GOT3 (cell line): Measurements from ENCODE around the gene MSANTD2.
"Not testable (repeated sequence)": the region's sequence is repeated elsewhere in the genome, so short reads cannot be mapped to it uniquely, and the experiment has no call there.

Experiments used
- DNase-seq: peaks from one replicate; lab custom pipeline; 2025; ENCODE audit warnings: mixed read lengths; lab: John Stamatoyannopoulos, UW

Gene MSANTD2

GRCh38 chr11:124776865-124777645, 23.2 kb downstream of the MSANTD2 start:
- no peak for DNase-seq

DNA sequence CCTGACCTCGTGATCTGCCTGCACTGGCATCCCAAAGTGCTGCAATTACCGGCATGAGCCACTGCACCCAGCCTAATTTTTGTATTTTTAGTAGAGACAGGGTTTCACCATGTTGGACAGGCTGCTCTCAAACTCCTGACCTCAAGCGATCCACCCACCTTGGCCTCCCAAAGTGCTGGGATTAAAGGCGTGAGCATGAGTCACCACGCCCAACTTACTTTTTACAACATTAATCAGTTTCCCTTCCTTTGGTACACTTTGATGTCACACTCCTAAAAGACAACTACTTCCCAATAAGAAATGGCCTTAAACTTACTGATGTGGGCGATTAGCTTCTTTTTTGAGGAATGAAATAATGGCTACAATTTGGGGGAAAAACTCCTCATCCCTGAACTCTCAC, 29.2 kb downstream of the MSANTD2 start:
- DNase-seq, result not testable (repeated sequence)

GRCh38 chr11:124769806-124770774, 30.1 kb downstream of the MSANTD2 start:
- no peak for DNase-seq

GRCh38 chr11:124768914-124769313, 31.3 kb downstream of the MSANTD2 start:
- no peak for DNase-seq

DNA sequence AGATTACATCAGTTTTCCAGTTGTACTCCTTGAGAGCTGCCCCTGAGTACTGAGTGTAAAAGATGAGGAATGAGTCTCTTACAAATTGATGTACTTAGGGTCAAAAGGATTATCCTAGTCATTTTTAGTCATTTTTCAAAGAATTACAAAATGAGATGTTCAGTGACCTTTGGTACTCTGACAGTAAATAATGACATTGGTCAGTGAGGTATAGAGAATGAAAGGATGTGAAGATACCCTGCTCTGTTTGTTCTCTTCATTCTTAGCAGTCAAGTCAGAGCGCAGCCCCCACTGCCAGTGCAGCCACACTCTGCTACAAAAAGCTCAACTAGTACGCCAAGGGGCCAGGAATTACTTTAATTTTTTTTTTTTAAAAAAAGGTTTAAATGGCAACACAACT, 34.0 kb downstream of the MSANTD2 start:
- DNase-seq, result no peak

- no peak for DNase-seq
Measured at GRCh38 chr11:124763156-124763947, 36.9 kb downstream of the MSANTD2 start.

DNA sequence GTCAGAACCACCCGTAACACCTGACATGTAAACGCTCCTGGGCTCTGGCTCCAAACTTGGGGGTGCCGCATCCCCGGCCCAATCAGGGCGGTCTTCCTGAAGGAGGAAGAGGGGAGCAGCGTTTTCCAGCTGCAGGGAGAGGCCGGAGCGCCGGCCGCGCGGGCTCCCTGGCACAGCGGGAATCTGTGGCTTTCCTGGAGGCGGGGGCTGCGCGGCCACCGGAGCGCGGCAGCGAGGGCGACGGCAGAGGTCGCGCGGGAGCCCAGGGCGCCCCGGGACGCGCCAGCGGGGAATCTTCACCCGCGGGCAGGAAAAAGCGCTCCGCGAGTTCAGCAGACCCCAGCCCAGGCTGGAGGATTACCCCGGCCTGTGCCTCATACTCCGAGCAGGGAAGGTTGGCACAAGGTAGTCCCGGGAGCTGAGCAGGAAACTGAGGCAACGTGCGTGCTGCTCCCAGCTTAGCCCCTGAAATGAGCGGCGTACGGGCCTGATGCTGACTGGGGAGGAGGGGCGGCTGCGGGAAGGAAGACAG, 37.5 kb downstream of the MSANTD2 start:
- no peak for DNase-seq

GRCh38 chr11:124762105-124762623, 38.0 kb downstream of the MSANTD2 start, which contains the start of gene ESAM:
Gene ESAM (minus strand): TSS chr11:124762290. CDS start chr11:124762154, 136 bp downstream.
- no peak for DNase-seq

- DNase-seq, result no peak
Measured at GRCh38 chr11:124761301-124762104, 38.7 kb downstream of the MSANTD2 start.

GRCh38 chr11:124760806-124761205, 39.4 kb downstream of the MSANTD2 start:
- no peak for DNase-seq

- DNase-seq, result no peak
Measured at GRCh38 chr11:124760205-124760652, 40.0 kb downstream of the MSANTD2 start.

DNA sequence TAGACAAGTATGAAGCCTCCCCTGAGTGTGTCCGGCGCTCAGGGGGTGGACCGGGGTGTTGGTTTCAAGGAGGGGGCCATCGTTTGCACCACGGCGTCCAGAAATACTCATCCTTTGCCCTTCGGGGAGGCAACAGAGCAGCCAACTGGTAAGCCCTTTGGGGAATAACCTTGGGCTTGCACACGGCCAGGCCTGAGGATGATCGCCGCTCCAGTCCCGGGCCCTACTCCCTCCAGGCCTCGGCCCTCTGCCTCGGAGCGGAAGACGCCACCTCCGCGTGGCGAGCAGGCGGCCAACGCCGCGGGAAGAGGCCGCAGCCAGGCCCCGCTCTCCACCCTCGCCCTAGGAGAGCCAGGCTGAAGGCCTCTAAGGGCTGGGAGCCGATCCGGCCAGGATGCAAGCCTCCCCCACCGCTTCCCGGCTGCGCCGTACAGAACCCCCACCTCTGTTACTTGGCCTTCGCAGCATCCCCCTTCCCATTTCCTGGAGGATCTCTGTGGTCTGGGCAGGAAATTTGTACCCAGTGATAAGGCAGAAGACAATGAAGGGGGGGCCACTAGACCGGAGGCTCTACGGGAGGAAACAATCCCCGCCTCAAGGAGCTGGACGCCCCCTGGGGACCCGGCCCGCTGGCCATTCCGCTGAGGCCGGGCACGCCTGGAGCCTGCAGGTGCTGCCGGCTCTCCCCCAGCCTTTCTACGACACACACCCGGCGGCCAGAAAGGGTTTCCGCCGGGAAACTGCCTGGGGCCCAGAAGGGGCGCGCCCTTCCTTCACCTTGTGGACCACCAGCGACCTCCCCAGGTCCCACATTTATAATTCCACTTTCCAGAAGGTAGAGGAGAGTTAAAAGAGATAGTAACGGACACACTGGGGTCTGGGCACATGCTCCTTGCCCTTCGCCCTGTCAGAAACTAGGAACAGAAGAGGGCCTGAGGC, 40.7 kb downstream of the MSANTD2 start:
- DNase-seq, result no peak

DNA sequence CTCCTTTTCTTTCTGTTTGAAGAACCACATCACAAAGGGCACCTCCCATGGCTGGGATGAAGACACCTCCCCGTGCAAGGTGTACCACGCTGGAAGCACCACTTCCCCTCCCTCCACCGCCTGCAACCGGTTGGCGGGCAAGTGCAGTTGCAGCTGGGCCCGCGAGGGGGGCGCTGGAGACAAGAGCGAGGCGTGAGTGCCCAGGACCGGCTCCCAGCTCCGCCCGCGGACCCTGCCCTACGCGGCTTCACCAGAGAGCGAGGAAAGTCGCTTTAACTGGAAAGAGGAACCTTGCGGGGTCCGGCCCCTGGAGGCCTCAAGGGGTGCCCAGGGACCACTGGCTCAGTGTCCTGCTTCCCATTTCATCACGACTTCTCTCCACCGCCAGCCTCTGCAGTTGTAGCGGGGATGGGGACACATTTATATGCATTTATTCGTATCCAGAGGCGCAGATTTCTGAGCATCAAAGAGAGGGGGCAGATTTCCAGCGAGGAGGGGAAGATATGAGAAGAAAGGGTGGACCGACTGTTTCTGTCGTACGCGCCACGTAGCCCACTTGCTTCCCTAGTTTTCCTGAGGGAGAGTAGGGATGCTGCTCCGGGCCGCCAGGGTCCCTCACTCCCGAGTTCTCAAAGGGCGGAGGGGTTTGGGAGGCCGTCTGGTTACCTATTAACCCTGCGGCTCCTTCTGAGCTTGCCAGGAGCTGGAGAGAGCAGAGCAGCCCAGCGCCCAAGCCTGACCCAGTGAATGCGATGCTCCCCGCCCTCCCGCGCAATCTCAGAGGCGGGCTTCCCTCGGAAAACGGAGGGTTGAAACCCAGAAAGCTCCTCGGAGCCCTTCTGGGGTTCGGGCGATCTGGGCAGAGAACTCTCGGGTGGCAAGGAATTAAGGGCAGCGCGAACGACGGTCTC, 41.6 kb downstream of the MSANTD2 start:
- no peak for DNase-seq

DNA sequence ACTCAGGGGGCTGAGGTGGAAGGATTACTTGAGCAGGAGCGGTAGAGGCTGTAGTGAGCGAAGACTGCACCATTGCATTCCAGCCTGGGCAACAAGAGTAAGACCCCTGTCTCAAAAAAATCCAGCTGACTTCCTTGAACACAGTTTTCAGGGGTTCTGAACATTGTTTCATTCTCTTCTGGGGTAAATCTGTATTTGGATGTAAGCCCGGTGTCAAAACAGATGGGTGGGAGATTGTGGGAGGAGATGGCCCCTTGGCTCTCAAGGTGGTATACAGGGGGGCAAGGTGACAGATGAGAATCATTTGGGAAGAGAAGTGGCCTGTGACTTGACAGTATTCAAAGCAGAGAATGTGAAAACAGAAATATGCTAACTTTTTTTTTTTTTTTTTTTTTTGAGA, 42.9 kb downstream of the MSANTD2 start:
- DNase-seq, result no peak

DNA sequence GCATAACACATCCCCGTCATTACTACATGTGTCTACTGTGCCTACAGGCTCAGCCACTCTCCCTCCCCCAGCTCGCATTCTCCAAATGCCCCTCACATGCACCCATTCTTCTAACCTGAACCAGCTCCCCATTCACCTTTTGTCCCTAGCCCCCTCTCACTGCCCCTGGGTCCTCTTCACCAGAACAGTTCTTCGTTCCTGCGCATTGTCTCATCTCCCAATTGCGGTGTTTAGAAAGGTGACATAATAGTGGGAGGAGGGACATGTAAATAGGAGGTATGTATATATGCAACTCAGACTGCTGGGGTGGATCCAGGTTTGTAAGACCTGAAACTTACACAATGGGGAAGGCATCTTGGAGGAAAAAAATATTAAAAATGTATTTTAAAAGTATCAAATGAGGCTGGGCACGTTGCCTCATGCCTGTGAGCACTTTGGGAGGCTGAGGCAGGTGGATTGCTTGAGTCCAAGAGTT, 43.4 kb downstream of the MSANTD2 start:
- no peak for DNase-seq

DNA sequence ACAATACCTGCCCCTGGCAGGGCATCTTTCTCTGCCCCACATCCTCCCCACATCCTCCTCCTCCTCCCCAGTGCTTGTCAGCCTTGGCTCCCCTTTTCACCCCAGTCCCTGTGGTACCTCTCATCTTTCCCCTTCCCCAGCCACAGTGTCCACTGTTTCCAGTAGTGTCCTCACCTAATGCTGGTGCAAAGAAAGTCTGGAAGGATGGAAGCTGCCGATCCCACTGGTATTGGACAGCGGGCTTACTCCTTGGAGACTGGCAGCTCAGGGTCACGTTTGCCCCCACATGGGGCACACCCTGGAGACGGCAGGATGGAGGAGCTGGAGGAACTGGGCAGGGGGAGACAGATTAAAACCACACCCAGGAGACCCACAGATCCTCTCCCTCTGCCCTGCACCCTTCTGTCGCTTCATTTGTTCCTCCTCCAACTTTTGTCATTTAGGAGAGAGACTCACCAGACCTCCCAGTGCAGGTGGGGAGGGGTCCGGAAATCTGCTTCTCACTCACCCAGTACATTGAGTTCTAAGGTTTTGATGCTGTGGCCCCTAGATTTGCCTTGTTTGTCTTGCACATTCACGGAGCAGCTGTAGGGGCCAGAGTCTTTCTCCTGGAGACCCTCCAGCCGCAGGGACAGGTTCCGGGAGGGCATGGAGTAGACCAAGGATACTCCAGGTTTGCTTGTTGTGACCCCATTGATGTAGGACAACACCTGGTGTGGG, 44.0 kb downstream of the MSANTD2 start:
- DNase-seq, result no peak

- no peak for DNase-seq
Measured at GRCh38 chr11:124754710-124755109, 45.5 kb downstream of the MSANTD2 start.
